Stimulated activated CD8-positive, alpha-beta memory T cell treated with anti-CD3 and anti-CD28 coated beads, Interleukin-7, amount 100 ng/mL, for 24 hours (primary cell): Measurements from ENCODE around the gene DISP2.
A peak's percentile ranks its signal among the peaks of the same experiment; 100 is the strongest.

Experiments
- DNase-seq: peaks from one replicate; pipeline ENCODE4 v3.0.0-alpha.2; 2020; ENCODE audit warnings: low read depth

The DISP2 gene

DNA sequence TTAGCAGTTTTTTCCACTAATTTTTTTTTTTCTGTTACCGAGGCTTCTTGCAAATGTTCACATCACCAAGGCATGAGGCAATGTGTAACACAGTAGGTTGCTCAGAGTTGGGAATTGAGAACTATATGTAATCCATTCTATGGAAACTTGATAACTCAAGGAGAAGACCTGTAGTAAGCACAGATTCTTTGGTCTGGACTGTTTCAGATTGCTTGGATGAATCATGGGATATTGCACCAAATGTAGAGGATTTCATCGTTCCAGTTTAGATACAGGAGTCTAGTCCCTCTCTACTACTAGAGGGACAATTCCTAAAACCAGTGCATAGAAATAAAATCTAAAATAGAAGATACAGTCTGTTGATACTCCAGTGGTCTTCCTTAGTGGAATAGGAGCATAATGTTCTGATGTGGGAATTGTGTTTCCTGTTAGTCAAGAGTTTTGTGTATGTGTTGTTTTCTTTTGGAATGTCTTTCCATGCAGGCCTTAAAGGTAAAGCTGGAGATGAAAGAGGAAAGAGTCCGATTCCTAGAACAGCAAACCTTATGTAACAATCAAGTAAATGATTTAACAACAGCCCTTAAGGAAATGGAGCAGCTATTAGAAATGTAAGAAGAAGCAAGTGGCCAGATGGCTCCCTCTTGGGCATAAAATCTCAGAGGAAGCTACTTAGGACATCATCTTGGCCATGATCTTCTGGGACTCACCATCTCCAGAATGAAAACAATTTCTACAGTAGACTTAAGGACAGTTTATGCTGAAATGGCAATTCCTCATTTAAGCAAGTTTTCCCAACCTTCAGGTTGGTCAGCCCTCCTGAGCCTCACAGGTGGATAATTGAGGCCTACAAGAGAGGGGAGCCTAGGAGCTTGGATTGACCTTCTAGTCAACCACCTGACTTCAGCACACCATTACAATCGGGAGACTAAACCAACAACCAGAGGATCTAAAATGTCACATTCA, 35.2 kb downstream of the DISP2 start:
- no peak for DNase-seq

DNA sequence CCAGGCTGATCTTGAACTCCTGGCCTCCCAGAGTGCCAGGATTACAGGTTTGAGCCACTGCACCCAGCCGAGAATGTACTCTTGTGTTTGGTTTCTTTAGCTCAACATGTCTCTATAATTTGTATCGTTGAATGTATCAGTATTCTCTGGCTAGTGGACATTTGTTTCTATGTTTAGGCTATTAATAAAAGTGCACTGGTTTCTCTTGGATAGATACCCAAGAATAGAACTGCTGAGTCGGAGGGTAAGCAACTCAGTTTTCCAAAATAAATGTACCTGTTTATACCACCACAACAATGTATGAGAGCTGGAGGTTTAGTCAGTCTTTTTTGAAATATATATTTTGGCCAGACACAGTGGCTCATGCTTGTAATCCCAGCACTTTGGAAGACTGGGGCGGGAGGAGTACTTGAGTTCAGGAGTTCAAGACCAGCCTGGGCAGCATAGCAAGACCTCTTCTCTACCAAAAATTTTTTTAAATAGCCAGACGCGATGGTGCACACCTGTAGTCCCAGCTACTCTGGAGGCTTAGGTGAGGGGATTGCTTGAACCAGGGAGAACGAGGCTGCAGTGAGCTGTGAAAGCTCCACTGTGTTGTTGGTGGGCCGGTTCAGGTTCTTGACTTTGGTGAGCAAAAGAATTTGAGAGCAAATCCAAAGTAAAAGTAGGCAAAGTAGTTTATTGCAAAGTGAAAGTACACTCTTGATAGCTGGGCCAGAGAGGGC, 39.8 kb downstream of the DISP2 start:
- DNase-seq: no peak

- DNase-seq: no peak
Measured at GRCh38 chr15:40398413-40398873, 40.4 kb downstream of the DISP2 start.

- DNase-seq: no peak
Measured at GRCh38 chr15:40399370-40399769, 41.4 kb downstream of the DISP2 start.

DNA sequence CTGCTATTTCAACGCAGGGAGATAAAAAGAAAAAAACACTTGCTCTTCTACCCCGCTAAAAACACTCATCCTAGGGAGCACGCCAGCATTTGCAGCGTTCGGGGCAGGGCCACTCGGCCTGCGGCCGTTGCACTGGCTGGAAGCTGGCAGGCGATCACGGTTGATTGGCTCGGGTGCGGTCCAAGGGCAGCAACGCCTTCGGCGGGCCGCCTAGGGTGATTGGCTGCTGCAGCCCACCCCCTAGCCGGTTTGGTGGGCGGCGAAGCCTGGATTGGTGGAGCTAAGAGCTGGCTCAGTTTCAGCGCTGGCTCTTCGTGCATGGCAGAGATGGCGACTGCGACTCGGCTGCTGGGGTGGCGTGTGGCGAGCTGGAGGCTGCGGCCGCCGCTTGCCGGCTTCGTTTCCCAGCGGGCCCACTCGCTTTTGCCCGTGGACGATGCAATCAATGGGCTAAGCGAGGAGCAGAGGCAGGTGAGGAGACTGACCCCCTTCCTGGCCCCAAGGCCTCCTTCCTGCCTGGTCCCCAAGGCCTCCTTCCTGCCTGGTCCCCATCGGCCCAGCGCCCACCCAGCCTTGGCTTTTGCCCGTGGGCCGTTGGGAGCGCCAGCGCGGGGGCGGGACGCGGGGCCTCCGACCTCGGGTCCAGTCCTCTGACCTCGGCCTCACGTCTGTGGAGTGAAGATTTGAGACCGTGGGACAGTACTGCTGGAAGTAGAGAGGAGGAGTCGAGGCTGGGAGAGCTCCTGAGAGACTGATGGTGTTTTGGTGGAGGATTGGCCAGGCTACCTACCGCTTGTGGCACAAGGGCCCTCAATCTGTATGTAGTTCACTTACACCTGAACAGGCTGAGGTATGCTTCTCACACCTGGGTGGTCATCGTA, 47.7 kb downstream of the DISP2 start, which contains the start of gene IVD:
Gene IVD (plus strand): TSS at position 295 of the 881 bp plus-strand sequence. CDS start 33 bp downstream, at position 328.
- DNase-seq: peak; percentile 81

GRCh38 chr15:40407330-40407990, 49.4 kb downstream of the DISP2 start:
- DNase-seq: no peak

- no peak for DNase-seq
Measured at GRCh38 chr15:40409366-40409765, 51.3 kb downstream of the DISP2 start.

- DNase-seq: no peak
Measured at GRCh38 chr15:40410476-40410875, 52.5 kb downstream of the DISP2 start.

- DNase-seq: no peak
Measured at GRCh38 chr15:40412095-40412759, 54.2 kb downstream of the DISP2 start.

GRCh38 chr15:40413036-40413435, 55.0 kb downstream of the DISP2 start:
- DNase-seq: no peak

DNA sequence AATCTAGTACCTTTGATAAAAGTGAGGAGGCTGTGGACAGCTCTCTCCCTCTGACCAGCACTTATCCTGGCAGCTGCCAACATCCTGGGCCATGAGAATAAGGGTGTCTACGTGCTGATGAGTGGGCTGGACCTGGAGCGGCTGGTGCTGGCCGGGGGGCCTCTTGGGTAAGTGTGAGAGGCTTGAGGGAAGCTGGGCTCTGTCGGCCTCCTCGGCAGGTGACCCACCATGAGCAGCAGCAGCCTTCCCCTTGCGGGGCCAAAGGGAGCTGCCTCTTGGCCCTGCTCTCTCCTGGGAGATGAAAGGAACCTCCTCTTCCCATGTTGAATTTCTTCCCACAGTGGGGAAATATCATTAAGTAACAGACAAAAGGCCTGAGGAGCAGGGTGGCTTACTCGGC, 56.8 kb downstream of the DISP2 start:
- no peak for DNase-seq

- no peak for DNase-seq
Measured at GRCh38 chr15:40415226-40415625, 57.2 kb downstream of the DISP2 start.

DNA sequence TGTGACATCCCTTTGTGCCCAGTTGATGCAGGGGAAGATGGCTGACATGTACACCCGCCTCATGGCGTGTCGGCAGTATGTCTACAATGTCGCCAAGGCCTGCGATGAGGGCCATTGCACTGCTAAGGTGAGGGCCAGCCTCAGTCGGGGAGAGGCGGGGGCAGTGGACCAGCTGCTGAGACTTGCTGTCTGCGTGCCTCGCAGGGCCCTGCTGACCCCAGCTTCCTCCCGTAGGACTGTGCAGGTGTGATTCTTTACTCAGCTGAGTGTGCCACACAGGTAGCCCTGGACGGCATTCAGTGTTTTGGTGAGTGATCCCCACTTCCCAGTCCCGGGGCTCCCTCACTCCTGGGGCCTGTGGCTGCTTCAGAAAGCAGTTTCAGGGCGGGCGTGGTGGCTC, 58.0 kb downstream of the DISP2 start:
- DNase-seq: no peak

DNA sequence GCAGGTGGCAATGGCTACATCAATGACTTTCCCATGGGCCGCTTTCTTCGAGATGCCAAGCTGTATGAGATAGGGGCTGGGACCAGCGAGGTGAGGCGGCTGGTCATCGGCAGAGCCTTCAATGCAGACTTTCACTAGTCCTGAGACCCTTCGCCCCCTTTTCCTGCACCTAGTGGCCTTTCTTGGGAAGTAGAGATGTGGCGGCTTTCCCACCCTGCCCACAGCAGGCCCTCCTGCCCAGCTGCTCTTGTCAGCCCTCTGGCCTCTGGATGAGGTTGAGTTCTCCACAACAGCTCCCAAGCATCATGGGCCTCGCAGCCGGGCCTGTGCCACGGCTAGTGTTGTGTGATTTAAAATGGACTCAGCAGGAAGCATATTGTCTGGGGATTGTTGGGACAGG, 60.1 kb downstream of the DISP2 start:
- no peak for DNase-seq

GRCh38 chr15:40420071-40420713, 62.2 kb downstream of the DISP2 start:
- no peak for DNase-seq

DNA sequence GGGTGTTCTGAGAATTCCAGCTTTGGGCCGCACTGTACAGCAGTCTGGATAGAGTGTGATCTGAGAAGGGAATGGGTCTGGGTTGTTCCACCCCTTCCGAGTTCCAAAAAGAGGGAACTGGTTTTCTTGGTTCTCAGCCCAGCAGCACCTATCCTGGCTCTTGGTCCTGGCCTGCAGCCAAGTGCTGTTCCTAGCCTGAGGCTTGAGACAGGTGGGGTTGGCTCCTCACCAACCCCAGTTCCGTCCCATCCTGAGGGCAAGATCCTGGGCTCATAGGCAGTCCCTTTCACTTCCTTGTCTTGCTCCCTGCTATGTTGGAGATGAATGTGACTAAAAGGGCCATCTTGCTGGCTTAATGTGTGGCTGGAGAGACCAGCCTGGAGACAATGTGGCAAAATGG, 62.8 kb downstream of the DISP2 start:
- no peak for DNase-seq

GRCh38 chr15:40421246-40422157, 63.5 kb downstream of the DISP2 start:
- DNase-seq: peak; percentile 59

GRCh38 chr15:40424483-40425115, 66.6 kb downstream of the DISP2 start:
- DNase-seq: no peak

- DNase-seq: no peak
Measured at GRCh38 chr15:40425681-40426080, 67.7 kb downstream of the DISP2 start.
